Measurements from ENCODE around the gene PHGDH.

The PHGDH gene

DNA sequence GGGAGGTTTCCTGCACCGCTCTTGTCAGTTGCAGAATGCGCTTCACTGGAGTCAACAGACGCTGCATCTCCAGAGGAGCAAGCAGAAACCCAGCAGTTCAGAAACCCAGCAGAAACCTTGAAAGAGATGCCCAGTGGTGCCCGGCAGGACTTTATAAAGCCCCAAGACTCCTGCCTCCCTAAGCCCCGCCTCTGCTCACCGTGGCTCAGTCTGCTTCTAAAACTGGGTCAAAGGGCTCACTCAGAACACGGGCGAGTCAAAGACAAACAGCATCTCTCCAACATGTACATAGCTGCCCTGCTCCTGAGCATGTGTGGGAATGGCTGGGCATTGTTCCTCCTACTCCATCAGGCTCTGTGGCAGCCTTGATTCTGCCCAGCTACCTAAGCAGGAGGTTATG is 57.0 kb downstream of the PHGDH start, which contains the start of gene HMGCS2:
Gene HMGCS2 (minus strand): TSS at position 128 of the 400 bp plus-strand sequence. CDS start 61 bp downstream, at position 67.
- TF ChIP-seq POLR2AphosphoS5 (IDR thresholded peaks at IDR 0.05; ENCODE audit: low read depth, low read length) (no peak), SIN3A (IDR thresholded peaks at IDR 0.05; ENCODE audit: borderline replicate concordance, insufficient read depth, low read length) (no peak), FOXP2 (optimal IDR thresholded peaks at IDR 0.05; ENCODE audit: borderline replicate concordance, extremely low read depth, extremely low read length, insufficient read depth) (no peak), TAF1 (IDR thresholded peaks at IDR 0.05; ENCODE audit: borderline replicate concordance, insufficient read depth, low read length) (no peak)
- TF ChIP-seq, protein P1, sequence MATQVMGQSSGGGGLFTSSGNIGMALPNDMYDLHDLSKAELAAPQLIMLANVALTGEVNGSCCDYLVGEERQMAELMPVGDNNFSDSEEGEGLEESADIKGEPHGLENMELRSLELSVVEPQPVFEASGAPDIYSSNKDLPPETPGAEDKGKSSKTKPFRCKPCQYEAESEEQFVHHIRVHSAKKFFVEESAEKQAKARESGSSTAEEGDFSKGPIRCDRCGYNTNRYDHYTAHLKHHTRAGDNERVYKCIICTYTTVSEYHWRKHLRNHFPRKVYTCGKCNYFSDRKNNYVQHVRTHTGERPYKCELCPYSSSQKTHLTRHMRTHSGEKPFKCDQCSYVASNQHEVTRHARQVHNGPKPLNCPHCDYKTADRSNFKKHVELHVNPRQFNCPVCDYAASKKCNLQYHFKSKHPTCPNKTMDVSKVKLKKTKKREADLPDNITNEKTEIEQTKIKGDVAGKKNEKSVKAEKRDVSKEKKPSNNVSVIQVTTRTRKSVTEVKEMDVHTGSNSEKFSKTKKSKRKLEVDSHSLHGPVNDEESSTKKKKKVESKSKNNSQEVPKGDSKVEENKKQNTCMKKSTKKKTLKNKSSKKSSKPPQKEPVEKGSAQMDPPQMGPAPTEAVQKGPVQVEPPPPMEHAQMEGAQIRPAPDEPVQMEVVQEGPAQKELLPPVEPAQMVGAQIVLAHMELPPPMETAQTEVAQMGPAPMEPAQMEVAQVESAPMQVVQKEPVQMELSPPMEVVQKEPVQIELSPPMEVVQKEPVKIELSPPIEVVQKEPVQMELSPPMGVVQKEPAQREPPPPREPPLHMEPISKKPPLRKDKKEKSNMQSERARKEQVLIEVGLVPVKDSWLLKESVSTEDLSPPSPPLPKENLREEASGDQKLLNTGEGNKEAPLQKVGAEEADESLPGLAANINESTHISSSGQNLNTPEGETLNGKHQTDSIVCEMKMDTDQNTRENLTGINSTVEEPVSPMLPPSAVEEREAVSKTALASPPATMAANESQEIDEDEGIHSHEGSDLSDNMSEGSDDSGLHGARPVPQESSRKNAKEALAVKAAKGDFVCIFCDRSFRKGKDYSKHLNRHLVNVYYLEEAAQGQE (IDR thresholded peaks at IDR 0.05; ENCODE audit: insufficient read depth in 1 of 2, low read depth in 2 of 2, low read length in 2 of 2) = no peak

DNA sequence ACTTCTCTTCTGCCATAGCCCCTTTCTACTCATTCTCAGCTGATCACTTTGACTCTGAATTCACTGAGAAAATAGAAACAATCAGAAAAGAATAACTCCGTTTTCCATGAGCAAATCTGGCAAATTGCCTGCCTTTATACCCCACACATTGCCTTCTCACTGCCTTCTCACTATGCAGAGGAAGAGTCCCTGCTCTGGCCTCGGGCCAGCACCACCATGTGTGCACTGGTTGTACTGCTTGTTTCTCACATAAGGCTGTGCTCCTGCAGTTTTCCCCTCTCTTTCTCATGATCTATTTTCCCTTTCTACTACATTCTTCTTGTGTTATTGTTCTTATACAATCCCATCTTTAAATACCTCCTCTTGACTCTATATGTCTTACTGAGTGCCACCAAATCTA is 59.3 kb downstream of the PHGDH start:
- TF ChIP-seq FOXP2 (optimal IDR thresholded peaks at IDR 0.05; ENCODE audit: borderline replicate concordance, extremely low read depth, extremely low read length, insufficient read depth) = no peak
- TF ChIP-seq, protein P1 (IDR thresholded peaks at IDR 0.05; ENCODE audit: insufficient read depth in 1 of 2, low read depth in 2 of 2, low read length in 2 of 2) = no peak
- TF ChIP-seq SIN3A (IDR thresholded peaks at IDR 0.05; ENCODE audit: borderline replicate concordance, insufficient read depth, low read length) = no peak
- TF ChIP-seq TAF1 (IDR thresholded peaks at IDR 0.05; ENCODE audit: borderline replicate concordance, insufficient read depth, low read length) = no peak
- no peak for TF ChIP-seq POLR2AphosphoS5 (IDR thresholded peaks at IDR 0.05; ENCODE audit: low read depth, low read length)

DNA sequence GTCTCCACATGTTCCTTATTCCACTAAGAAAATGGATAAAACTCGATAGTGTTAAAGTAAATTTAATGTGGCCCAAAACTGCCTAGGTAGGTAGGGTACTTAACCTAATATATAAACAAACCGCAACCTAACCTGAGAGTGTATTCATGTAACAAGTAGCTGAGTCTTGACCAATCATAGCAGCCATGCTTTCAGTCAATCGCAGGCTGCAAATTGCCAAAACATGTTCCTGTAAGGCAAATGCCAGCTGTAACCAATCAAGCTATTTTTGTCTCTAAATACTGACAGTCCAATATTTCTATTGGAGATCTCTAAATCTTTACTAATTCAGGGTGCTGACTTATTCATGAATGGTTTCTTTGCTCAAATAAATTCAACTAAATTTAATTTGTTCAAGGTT is 60.0 kb downstream of the PHGDH start:
- TF ChIP-seq, protein P1 (IDR thresholded peaks at IDR 0.05; ENCODE audit: insufficient read depth in 1 of 2, low read depth in 2 of 2, low read length in 2 of 2) = no peak
- TF ChIP-seq SIN3A (IDR thresholded peaks at IDR 0.05; ENCODE audit: borderline replicate concordance, insufficient read depth, low read length) = no peak
- TF ChIP-seq FOXP2 (optimal IDR thresholded peaks at IDR 0.05; ENCODE audit: borderline replicate concordance, extremely low read depth, extremely low read length, insufficient read depth) = no peak
- TF ChIP-seq POLR2AphosphoS5 (IDR thresholded peaks at IDR 0.05; ENCODE audit: low read depth, low read length) = no peak
- no peak for TF ChIP-seq TAF1 (IDR thresholded peaks at IDR 0.05; ENCODE audit: borderline replicate concordance, insufficient read depth, low read length)

DNA sequence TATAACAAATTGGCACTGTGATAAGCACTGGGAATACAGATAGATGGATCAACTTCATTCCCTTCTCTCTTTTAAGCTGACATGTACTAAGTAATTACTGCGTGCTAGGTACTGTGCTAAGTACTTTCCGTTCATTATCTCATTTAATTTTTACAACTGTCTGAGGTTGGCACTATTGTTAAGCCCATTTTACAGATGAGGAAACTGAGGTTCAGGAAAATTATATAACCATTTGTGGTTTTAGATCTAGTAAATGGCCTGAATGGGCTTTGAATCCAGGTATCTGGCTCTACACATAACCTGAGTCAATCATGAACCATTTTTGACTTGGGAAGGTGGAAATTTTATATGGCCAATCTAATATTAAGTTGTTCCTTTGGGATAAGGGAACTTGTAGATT is 60.6 kb downstream of the PHGDH start:
- TF ChIP-seq FOXP2 (optimal IDR thresholded peaks at IDR 0.05; ENCODE audit: borderline replicate concordance, extremely low read depth, extremely low read length, insufficient read depth) = no peak
- TF ChIP-seq POLR2AphosphoS5 (IDR thresholded peaks at IDR 0.05; ENCODE audit: low read depth, low read length) = no peak
- no peak for TF ChIP-seq SIN3A (IDR thresholded peaks at IDR 0.05; ENCODE audit: borderline replicate concordance, insufficient read depth, low read length)
- TF ChIP-seq, protein P1 (IDR thresholded peaks at IDR 0.05; ENCODE audit: insufficient read depth in 1 of 2, low read depth in 2 of 2, low read length in 2 of 2) = no peak
- TF ChIP-seq TAF1 (IDR thresholded peaks at IDR 0.05; ENCODE audit: borderline replicate concordance, insufficient read depth, low read length) = no peak

All from PFSK-1 (cell line).